AG10803 (cell line): ENCODE data around the gene MCM8.
A peak's percentile ranks its signal among the peaks of the same experiment; 100 is the strongest.

Experiments used
- DNase-seq: peaks from one replicate; pipeline ENCODE4 v3.0.0; 2010; ENCODE audit warnings: low read depth
- H3K4me3 ChIP-seq: 2 replicates; pipeline ENCODE4 v1.5.1; 2011; ENCODE audit warnings: mild to moderate bottlenecking, low read length, control low read depth
- TF ChIP-seq, protein P1 (sequence below): conservative IDR thresholded peaks from 2 replicates; pipeline ENCODE4 v1.5.1; 2011; ENCODE audit warnings: mild to moderate bottlenecking, low read length, control low read depth, inconsistent platforms

Gene MCM8

DNA sequence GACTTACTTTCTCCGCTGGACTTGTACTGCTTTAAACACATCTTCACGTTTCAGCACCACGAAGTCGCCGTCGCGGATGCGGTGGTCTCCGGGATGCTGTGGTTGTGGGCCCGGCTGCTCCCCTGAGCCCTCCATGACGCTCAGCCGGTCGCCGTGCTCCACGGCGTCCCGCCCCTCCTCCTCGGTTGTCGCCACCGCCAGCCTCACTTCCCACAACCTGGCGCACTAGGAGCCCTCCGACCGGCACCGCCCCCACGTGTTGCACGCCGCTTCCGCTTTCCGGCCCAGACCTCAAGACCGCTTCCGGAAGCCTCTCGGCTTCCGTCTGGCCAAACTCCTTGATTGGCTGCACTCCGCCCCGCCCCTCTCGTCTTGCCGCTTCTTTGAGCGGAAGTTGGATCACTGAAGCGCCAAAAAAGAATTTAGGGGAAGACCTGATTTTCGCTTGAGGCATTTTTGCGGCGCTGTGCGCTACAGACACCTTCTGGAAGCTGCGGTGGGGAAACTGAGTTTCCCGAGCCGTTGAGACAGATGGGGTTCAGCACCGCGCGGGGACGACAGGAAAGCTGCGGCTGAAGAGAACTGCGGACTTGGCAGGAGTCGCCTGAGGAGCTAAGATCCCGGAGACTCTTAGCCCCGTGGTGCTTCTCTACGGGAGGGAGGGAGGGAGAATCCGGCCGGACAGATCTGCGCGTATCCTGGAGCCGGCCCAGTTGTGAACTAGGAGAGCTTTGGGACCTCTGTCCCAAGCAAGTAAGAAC, at the start of gene MCM8, which contains the start of gene TRMT6:
Gene MCM8 (plus strand): TSS at position 382 of the 761 bp plus-strand sequence. CDS start 1,364 bp downstream, outside the sequence.
Gene TRMT6 (minus strand): TSS at position 263 of the 761 bp plus-strand sequence. CDS start 128 bp downstream, at position 135.
- peak; percentile 94 for DNase-seq
- H3K4me3 ChIP-seq = peak within 1 kb of the TSS; percentile 85
- TF ChIP-seq, protein P1, sequence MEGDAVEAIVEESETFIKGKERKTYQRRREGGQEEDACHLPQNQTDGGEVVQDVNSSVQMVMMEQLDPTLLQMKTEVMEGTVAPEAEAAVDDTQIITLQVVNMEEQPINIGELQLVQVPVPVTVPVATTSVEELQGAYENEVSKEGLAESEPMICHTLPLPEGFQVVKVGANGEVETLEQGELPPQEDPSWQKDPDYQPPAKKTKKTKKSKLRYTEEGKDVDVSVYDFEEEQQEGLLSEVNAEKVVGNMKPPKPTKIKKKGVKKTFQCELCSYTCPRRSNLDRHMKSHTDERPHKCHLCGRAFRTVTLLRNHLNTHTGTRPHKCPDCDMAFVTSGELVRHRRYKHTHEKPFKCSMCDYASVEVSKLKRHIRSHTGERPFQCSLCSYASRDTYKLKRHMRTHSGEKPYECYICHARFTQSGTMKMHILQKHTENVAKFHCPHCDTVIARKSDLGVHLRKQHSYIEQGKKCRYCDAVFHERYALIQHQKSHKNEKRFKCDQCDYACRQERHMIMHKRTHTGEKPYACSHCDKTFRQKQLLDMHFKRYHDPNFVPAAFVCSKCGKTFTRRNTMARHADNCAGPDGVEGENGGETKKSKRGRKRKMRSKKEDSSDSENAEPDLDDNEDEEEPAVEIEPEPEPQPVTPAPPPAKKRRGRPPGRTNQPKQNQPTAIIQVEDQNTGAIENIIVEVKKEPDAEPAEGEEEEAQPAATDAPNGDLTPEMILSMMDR = no peak

DNA sequence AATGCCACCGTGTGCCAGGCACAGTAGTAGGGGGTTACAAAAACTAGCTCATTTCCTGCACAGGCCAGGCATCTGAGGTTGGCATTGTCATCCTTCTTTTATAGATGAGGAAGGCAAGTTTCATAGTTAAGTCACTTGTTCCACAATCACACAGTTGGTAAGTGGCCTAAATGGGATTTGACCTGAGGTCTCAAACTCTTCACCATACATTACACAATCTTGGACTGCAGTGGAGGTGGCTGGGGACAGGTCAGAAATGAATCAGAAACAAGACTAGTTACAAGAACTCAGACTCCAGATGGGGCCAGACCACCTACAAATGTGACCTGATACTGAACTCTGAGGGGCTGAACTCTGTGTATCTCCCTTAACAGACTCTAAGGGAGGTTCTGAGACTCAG, 49.5 kb upstream of the MCM8 start:
- H3K4me3 ChIP-seq = no peak overlapping the region
- no peak for DNase-seq
- TF ChIP-seq, protein P1 = no peak

DNA sequence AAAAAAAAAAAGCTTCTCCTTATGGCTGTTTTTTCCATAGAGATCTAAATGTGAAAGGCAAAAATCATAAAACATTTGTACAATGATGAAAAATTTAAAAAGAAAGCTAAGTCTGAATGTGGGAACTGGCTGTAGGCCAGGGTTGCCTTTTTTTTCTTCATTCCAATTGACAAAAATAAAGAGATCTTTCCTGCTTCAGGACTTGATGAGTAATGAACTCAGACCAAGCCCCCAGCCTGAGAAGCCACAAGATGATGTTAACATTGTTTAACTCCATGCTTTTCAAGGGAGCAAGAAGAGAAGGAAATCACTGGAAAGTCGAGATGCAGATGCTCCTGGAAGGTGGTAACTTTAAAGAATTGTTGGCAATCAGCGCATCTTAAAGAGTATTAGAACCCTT, 41.5 kb upstream of the MCM8 start:
- TF ChIP-seq, protein P1 = no peak
- no peak for DNase-seq

DNA sequence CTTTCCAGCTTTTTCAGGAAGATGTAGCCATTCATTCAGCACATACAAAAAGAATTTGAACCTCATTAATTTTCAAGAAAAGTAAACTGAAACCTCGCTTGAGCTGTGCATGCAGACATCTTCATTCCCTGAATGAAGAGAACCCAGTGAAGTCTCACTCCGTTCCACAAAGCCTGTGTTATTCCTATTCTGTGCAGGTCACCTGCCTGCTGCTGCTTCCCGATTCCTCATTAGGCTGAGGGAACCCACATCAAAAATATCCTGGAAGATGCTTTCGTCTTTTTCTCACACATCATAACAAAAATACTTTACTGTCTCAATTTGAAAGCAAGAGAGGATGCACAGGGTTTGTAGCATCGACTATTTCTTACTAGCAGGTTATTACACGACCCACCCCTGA, 40.3 kb upstream of the MCM8 start:
- TF ChIP-seq, protein P1 = no peak
- no peak overlapping the region for H3K4me3 ChIP-seq
- DNase-seq = no peak

More for the DNA sequence above, 41.5 kb upstream of the MCM8 start:
- H3K4me3 ChIP-seq = no peak overlapping the region

DNA sequence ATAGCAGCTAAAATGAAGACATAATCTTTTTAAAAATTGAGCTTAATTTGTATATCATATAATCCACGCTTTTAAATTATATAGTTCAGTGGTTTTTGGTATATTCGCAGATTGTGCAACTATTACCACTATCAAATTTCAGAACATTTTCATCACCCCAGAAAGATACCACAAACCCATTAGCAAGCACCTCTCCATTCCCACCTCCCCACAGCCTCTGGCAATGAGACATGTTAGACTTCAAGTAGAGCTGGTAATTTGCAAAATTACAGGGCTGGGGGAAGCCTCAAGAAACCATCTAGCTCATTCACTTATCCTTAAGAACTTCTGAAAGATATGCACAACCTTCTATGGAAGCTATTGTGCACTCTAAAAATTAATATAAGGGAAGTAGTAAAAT, 37.3 kb upstream of the MCM8 start:
- DNase-seq = no peak
- H3K4me3 ChIP-seq = no peak overlapping the region
- TF ChIP-seq, protein P1 = no peak

DNA sequence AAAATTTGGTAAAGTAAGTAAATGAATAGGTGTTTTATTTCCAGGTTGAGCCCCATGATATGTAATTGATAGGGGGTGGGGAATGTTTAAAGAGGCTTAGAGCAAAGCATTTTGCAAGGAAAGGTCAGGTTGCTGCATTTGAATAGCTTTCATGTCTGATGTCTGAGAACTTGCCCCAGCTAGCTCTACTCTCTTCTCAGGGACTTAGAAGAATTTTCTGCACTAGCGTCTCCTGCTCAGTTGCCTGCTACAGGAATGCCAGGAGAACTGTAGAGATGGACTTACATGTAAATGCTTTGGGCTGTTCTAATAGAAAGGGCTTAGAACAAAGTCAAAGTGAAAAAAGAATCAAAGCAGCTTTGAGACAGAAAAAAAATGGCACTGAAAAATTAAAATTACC, 35.6 kb upstream of the MCM8 start:
- TF ChIP-seq, protein P1 = no peak
- no peak for DNase-seq
- H3K4me3 ChIP-seq = no peak overlapping the region
